ENCODE measurements around the gene NALF2.

NALF2 gene

DNA sequence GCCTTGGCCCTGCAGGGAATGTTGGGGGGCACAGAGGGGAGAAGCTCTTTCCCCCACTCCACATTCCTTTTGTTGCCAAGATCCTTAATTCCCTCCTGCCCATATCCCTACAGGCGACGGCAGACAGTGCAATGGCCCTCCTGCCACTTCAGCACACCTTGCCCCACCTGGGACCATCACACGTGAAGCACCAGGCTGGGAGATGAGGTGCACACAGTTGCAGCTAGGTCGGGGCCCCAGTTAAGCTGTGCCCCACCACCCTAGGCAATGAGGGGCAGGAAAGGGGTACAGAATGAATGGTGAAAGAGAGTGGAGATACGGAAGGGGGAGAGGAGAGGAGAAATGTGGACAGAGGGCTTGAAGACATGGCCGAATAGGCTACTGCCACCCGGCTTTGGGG lies 26.2 kb downstream of the NALF2 start:
- DNase-seq = no peak

DNA sequence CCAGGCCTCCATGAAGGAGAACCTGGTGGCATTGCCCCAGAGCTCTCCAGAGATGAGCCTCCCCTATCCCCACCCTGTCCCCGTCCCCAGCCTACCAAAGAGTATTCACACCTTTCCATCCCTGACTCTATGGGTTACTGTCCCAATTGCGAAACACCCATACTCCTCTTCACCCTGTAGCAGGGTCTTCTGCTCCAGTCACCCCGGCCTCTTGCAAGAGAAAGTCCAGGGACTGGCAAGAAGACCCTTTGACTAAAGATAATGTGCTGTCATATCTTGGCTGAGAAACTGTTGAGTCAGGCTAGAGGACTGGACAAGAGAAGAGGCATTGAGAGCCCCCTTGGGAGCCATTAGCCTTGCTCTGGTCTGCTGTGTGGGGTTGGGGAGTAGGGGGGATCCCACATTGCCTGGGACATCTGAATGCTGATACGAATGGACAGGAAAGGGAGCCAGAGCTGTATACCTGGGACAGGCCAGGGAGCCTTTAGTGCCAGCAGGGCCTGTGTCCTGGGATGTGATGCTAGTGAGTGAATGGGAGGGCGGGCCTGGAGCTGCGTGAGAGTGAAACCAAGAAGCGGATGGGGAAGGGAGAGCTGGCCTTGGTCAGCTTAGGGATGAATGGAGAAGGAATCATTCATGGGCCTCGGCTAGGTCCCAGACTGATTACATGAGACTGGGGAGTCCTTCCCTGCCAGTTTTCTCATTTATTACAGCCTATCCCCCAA lies 27.1 kb downstream of the NALF2 start:
- DNase-seq = no peak

DNA sequence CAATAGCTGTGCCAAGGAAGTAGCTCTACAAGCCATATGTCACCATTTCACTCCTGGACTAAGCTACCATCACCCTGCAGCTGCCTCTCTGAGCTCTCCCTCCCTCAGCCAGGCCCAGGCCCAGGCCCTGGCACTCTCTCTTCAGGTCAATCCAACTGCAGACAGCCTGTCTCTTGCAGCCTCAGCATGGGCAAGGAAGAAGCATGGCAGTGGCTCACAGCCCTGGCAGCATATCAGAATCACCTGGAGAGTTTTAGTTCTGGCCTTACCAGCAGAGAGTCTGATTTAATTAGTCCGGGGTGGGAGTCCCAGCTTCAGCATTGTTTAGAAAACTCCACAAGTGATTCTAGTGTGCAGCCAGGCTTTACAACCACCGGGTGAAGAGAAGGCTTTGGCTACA lies 31.5 kb downstream of the NALF2 start:
- no peak for DNase-seq

DNA sequence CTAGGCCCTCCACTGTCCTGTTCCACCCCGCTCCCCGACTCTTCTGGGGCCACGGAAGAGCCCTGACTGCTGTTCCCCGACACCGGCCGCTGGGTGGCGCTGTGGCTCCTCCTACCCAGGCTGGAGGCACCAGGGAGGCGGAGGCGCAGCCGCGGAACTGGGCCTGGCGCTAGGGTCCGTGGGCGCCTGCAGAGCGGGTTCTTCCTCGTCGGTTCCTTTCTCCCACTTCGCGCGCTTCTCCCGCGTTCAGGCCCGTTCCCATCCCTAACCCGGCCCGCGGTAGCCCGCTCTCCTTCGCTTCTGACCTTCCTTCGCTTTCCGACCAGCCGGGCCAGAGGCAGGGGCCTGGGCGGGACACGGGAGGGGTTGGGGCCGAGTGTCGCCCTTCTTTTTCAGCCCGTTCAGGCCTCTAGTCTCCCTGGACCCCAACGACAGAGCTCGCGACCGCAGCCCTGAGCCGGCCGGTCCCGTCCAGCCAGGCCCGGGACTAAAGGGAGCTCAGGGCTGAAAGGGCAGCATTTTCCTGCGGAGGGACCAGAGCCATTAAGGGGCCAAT lies 34.3 kb downstream of the NALF2 start:
- peak; percentile 86 for DNase-seq

DNA sequence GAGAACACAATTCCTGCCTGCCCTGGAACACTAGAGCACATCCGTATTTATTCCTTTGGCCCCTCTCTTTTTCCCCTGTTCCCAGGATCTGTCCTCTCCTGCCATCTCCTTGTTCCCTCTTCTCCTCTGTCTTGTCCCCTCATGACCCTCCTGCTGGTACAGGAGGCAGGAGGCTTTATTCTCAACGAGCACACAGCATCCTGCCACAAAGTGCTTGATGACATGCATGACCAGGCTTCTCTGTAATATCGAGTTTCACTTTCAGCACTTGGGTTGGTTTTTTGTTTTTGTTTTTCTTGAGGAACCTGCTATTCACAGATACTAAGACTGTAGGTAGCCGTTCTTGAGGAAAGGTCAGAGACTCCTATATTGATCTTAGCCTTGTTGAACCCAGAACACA lies 35.3 kb downstream of the NALF2 start:
- DNase-seq = no peak

DNA sequence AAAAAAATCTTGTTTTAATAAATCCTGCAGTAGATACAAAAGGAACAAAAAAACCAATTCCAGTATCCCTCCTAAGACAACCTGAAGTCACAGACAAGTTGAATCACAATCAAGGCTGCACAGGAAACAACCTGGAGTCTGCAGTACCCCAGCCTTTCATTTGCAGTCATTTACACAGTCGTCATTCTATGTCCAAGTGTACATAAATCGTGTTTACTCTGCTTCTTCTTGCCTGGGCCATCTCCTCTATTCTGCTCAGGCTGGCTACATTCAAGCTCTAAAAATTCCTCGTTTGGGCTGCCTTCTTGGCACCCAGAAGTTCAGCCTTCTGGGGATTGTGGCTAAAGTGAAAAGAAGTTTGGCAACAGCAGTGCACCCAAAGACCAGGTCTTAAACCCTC lies 37.8 kb downstream of the NALF2 start:
- DNase-seq = no peak

DNA sequence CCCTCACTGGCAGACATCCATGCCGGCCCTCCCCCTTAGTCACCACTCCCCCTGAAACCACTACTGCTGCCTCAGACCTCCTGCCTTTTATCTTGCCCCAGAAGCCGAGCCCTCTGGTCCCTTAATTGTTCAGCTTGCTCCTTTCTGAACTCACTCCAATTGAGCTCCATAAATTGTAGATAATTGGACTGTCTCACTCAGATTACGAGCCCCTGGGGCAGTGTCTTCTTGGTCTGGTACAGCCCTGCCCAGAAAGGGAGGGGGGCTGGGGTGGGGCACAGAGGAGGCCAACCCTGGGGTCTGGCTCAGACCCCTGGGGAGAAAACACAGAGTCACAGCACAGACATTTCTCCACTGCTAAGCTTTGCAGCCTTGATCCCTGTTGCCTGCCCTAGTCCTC lies 39.4 kb downstream of the NALF2 start:
- no peak for DNase-seq

DNA sequence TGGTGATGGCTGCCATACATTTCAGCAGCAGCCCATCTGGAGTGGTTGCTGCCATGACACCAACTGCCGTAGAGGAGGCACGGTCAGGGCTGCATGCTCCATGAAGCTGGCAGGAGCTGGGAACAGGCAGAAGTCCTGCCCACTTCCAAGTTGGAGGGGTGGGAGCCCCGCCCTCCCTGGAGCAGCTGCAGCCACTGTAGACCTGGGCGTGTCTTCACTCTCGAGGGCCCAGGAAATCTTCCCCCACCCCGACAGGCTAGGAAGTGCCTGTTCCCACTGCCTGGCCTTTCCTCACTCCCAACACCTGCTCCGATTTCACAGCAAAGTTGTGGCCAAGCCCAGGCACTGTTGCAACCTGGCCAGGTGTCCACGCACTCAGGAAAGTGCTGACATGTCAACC lies 42.3 kb downstream of the NALF2 start:
- no peak for DNase-seq

DNA sequence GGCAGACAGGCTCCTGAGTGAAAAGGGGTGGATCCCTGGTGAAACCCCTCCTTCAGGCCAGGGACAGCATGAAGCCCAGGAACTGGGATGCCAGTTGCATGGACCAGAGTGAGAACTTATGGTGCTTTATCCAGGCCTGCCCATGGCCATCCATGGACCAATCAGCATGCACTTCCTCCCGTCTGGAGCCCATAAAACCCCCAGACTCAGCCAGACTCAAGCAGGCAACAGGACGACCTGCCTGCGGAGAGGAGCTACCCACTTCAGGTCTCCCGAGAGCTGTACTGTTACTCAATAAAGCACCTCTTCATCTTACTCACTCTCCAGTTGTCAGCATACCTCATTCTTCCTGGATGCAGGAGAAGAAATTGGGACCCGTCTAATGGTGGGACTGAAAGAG lies 42.9 kb downstream of the NALF2 start:
- no peak for DNase-seq

DNA sequence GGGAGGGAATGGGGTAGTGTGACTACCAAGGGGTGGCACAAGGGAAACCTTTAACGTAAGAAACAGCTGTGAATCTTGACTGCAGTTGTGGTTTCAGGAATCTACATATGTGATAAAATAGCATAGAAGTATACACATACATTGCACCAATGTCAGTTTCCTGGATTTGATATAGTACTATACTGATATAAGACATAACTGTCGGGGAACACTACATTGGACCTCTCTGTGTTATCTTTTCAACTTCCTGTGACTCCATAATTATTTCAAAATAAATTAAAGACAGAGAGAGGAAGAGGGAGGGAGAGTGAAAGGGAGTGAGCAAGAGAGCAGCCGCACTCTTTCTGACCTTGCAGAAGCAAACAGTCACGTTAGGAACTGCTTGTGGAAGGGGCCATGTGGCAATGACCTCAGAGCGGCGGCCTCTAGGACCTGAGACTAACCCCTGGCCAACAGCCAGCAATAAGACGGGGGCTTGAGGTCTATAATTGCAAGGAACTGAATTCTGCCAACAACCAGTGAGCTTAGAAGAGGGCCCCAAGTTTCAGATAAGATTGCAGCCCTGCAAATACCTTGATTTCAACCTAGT lies 47.4 kb downstream of the NALF2 start:
- DNase-seq = no peak

DNA sequence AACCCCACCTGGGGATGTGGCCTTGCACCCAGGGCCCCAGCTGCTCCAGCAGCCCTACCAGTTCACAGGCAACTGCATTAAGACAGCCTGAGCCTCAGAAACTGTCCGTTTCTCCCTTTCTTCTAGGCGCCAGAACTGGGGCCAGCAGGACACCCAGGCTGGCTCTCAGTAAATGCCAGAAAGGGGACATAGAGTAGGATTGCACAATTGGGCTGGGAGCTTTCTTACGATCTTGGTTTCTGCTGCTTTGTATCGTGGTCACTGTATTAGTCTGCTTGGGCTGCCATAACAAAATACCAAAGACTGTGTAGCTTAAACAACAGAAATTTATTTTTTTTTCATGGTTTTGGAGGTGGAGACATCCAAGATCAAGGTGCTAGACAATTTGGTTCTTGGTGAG lies 48.4 kb downstream of the NALF2 start:
- no peak for DNase-seq

Data from right forelimb (tissue), 1 donor.